Common myeloid progenitor, CD34-positive (primary cell): ENCODE data around the gene FAM13C.

Experiments used
- CTCF ChIA-PET: fragments of 350-600 bp; sonication (Branson Sonifier 250); formaldehyde crosslinking; loops from one replicate; lab custom pipeline; 2021; ENCODE audit warnings: antibody characterized with exemption; lab: Charles Lee
- POLR2A ChIA-PET: fragments of 350-600 bp; sonication (Branson Sonifier 250); formaldehyde crosslinking; loops from one replicate; lab custom pipeline; 2021; ENCODE audit warnings: antibody characterized with exemption; lab: Charles Lee
- DNase-seq, 3 donors: peaks; one replicate each; pipeline versions ENCODE4 v3.0.0 to v3.0.0-alpha.2; 2013
- H3K27ac ChIP-seq, 2 experiments: 1 replicate in 1 of 2; 2 replicates in 1 of 2; pipeline ENCODE4 v1.7.0; 2013; ENCODE audit warnings: inconsistent platforms in 2 of 2, low read length in 2 of 2, mild to moderate bottlenecking in 2 of 2, low read depth in 1 of 2, moderate library complexity in 1 of 2; ENCODE audit not compliant: severe bottlenecking in 2 of 2, insufficient read depth in 1 of 2, poor library complexity in 1 of 2
- H3K27me3 ChIP-seq, 5 experiments: replicated peaks in 2 of 5; 1 replicate in 3 of 5; 2 replicates in 2 of 5; pipeline versions ENCODE4 v1.6.1 to v1.7.0; 2013; ENCODE audit warnings: low read length in 4 of 5, mild to moderate bottlenecking in 2 of 5, moderate library complexity in 2 of 5, inconsistent platforms in 1 of 5; ENCODE audit not compliant: insufficient read depth in 5 of 5, control insufficient read depth in 4 of 5
- H3K36me3 ChIP-seq, 4 experiments: 1 replicate in 2 of 4; 2 replicates in 2 of 4; pipeline versions ENCODE4 v1.6.1 to v1.7.0; 2013; ENCODE audit warnings: low read length in 3 of 4, control low read depth in 1 of 4, mild to moderate bottlenecking in 1 of 4; ENCODE audit not compliant: control insufficient read depth in 4 of 4, insufficient read depth in 4 of 4
- H3K4me1 ChIP-seq, 4 experiments: 1 replicate in 3 of 4; 2 replicates in 1 of 4; pipeline versions ENCODE4 v1.6.1 to v1.7.1; 2013; ENCODE audit warnings: low read length in 3 of 4, mild to moderate bottlenecking in 3 of 4, control low read depth in 1 of 4, inconsistent platforms in 1 of 4, moderate library complexity in 1 of 4; ENCODE audit not compliant: control insufficient read depth in 4 of 4, insufficient read depth in 4 of 4; ENCODE audit errors: control extremely low read depth in 1 of 4
- H3K4me3 ChIP-seq, 7 experiments: 1 replicate in 4 of 7; 2 replicates in 3 of 7; pipeline versions ENCODE4 v1.5.1 to v1.7.0; 2013; ENCODE audit warnings: mild to moderate bottlenecking in 7 of 7, low read length in 6 of 7, moderate library complexity in 6 of 7, inconsistent platforms in 2 of 7, low read depth in 2 of 7, control low read depth in 1 of 7; ENCODE audit not compliant: insufficient read depth in 4 of 7, control insufficient read depth in 1 of 7; ENCODE audit errors: extremely low read depth in 1 of 7
- H3K9me3 ChIP-seq, 5 experiments: 1 replicate in 4 of 5; 2 replicates in 1 of 5; pipeline versions ENCODE4 v1.6.1 to v1.7.1; 2013; ENCODE audit warnings: low read length in 4 of 5, mild to moderate bottlenecking in 2 of 5, inconsistent platforms in 1 of 5, low read depth in 1 of 5, moderate library complexity in 1 of 5; ENCODE audit not compliant: control insufficient read depth in 4 of 5, insufficient read depth in 2 of 5; ENCODE audit errors: control extremely low read depth in 1 of 5
- WGBS: methylation state at CpG from one replicate; pipeline ENCODE4 v1.1.5; 2013; ENCODE audit not compliant: insufficient coverage; 5-methylcytosine and 5-hydroxymethylcytosine counted together

The FAM13C gene

GRCh38 chr10:59314268-59314667, 48.1 kb downstream of the FAM13C start:
- POLR2A ChIA-PET, result no interaction called here
- Histone ChIP-seq H3K27ac (no peak overlapping the region), H3K4me3 (no peak overlapping the region), H3K27me3 (no peaks in the 10 kb centered on the region), H3K36me3 (no peaks in the 10 kb centered on the region), H3K9me3 (no peaks in the 10 kb centered on the region), H3K4me1 (no peaks in the 10 kb centered on the region)
- CTCF ChIA-PET, result interaction anchor here (1.6 kb wide), 1 partner anchor 13 kb away, joined by 4 read pairs; no protein-coding TSS in a partner anchor
- WGBS, result 100% methylated on average over 2 of the region's 2 CpGs
- no peak for DNase-seq

- WGBS, result 100% methylated on average over 1 of the region's 2 CpGs
- H3K4me3 ChIP-seq, result no peak overlapping the region
- CTCF ChIA-PET, result no interaction called here
Observed at GRCh38 chr10:59312247-59312646, 50.1 kb downstream of the FAM13C start.

GRCh38 chr10:59311025-59311424, 51.3 kb downstream of the FAM13C start:
- CTCF ChIA-PET, result no interaction called here
- Histone ChIP-seq H3K4me3 (no peak overlapping the region), H3K27me3 (no peaks in the 10 kb centered on the region), H3K27ac (no peak overlapping the region), H3K9me3 (no peaks in the 10 kb centered on the region), H3K4me1 (no peaks in the 10 kb centered on the region), H3K36me3 (no peaks in the 10 kb centered on the region)
- no peak for DNase-seq
- POLR2A ChIA-PET, result no interaction called here

More at GRCh38 chr10:59312247-59312646, 50.1 kb downstream of the FAM13C start:
- no peaks in the 10 kb centered on the region for H3K36me3 ChIP-seq
- no peaks in the 10 kb centered on the region for H3K27me3 ChIP-seq
- no peak overlapping the region for H3K27ac ChIP-seq
- no peaks in the 10 kb centered on the region for H3K9me3 ChIP-seq
- H3K4me1 ChIP-seq, result no peaks in the 10 kb centered on the region
- no peak for DNase-seq
- POLR2A ChIA-PET, result no interaction called here

GRCh38 chr10:59310324-59310914, 51.9 kb downstream of the FAM13C start:
- H3K4me1 ChIP-seq, result no peaks in the 10 kb centered on the region
- ChIA-PET POLR2A (no interaction called here), CTCF (no interaction called here)
- 100% methylated on average over 1 of the region's 3 CpGs for WGBS
- H3K36me3 ChIP-seq, result no peaks in the 10 kb centered on the region
- no peaks in the 10 kb centered on the region for H3K27me3 ChIP-seq
- H3K4me3 ChIP-seq, result no peak overlapping the region
- no peak overlapping the region for H3K27ac ChIP-seq
- DNase-seq, result no peak
- H3K9me3 ChIP-seq, result no peaks in the 10 kb centered on the region

- Histone ChIP-seq H3K9me3 (no peaks in the 10 kb centered on the region), H3K4me1 (no peaks in the 10 kb centered on the region), H3K36me3 (no peaks in the 10 kb centered on the region), H3K4me3 (no peak overlapping the region), H3K27me3 (no peaks in the 10 kb centered on the region), H3K27ac (no peak overlapping the region)
- no peak for DNase-seq
- POLR2A ChIA-PET, result no interaction called here
- CTCF ChIA-PET, result interaction anchor here (1.0 kb wide), 1 partner anchor 14 kb away, joined by 3 read pairs; no protein-coding TSS in a partner anchor
- WGBS, result no CpG with 5 or more reads among the region's 2 CpGs
Observed at GRCh38 chr10:59304521-59305097, 57.7 kb downstream of the FAM13C start.

GRCh38 chr10:59303018-59303417, 59.3 kb downstream of the FAM13C start:
- no peaks in the 10 kb centered on the region for H3K27me3 ChIP-seq
- POLR2A ChIA-PET, result no interaction called here
- CTCF ChIA-PET, result no interaction called here

GRCh38 chr10:59302381-59302780, 60.0 kb downstream of the FAM13C start:
- no peak for DNase-seq
- ChIA-PET CTCF (no interaction called here), POLR2A (no interaction called here)
- H3K9me3 ChIP-seq, result no peaks in the 10 kb centered on the region
- no peak overlapping the region for H3K4me3 ChIP-seq
- H3K36me3 ChIP-seq, result no peaks in the 10 kb centered on the region
- no peak overlapping the region for H3K27ac ChIP-seq
- no peaks in the 10 kb centered on the region for H3K27me3 ChIP-seq
- 100% methylated on average over 2 of the region's 4 CpGs for WGBS
- H3K4me1 ChIP-seq, result no peaks in the 10 kb centered on the region

More at GRCh38 chr10:59303018-59303417, 59.3 kb downstream of the FAM13C start:
- 87% methylated on average over 1 of the region's 1 CpG for WGBS
- Histone ChIP-seq H3K4me3 (no peak overlapping the region), H3K4me1 (no peaks in the 10 kb centered on the region), H3K9me3 (no peaks in the 10 kb centered on the region), H3K36me3 (no peaks in the 10 kb centered on the region), H3K27ac (no peak overlapping the region)
- DNase-seq, result no peak
